Mucosa of descending colon (tissue), 3 donors: ENCODE results near the gene TUBGCP6. TPM values are rescaled to one million over a fixed set of nuclear protein-coding genes. Genes with fewer than 3 reads are reported as not detected.

ENCODE experiments used
- ATAC-seq: fragments of 200-7000 bp; cut with Tn5 transposase; one replicate; pipeline ENCODE4 v1.9.1; 2020; ENCODE audit warnings: mild to moderate bottlenecking, moderate library complexity
- DNase-seq, 3 donors: peaks; one replicate each; pipeline ENCODE4 v3.0.0-alpha.2; 2020
- H3K36me3 ChIP-seq: fragments of 200-600 bp; one replicate; pipeline ENCODE4 v1.8.0; 2021; ENCODE audit warnings: low read depth, mild to moderate bottlenecking
- H3K4me1 ChIP-seq: fragments of 200-600 bp; one replicate; pipeline ENCODE4 v1.8.0; 2021; ENCODE audit warnings: low read depth, mild to moderate bottlenecking
- H3K4me3 ChIP-seq: fragments of 200-600 bp; one replicate; pipeline ENCODE4 v1.8.0; 2021; ENCODE audit warnings: mild to moderate bottlenecking
- H3K9me3 ChIP-seq: fragments of 200-600 bp; one replicate; pipeline ENCODE4 v1.8.0; 2021; ENCODE audit warnings: mild to moderate bottlenecking
- intact Hi-C, 2 donors: fragments of 100-400 bp; cut with DNase I in 1 of 2; cut with micrococcal nuclease in 1 of 2; formaldehyde crosslinking; loops; one replicate each; pipeline versions ENCODE4 v1.11.0 to v1.11.1; 2022; cut with DNase I, micrococcal nuclease
- total RNA-seq, 3 donors: library from RNA; stranded (reverse); fragmentation: NEBNext Ultra II Directional in 2 of 3; extraction: Animal tissue kit (Norgen Biotek cat#: 25700) in 2 of 3; gene quantifications; one replicate each; pipeline versions ENCODE4 v1.2.1 to v1.2.4, GENCODE V29; 2021 to 2023
- TF ChIP-seq, protein P1 (sequence below): fragments of 200-600 bp; IDR thresholded peaks from one replicate; pipeline ENCODE4 v1.8.0; 2022; ENCODE audit warnings: antibody characterized with exemption, mild to moderate bottlenecking
- donor health status: DM: no; HTN: no; CAD: no; lungs with moderate emphysema.
- donor health status: DM: no; HTN: no; CAD: no.
- donor health status: DM: no; HTN: yes; CAD: no.

The TUBGCP6 gene
- total RNA-seq, 3 donors from 2014 or later, result 34.5 to 41.6 (median 40.5) TPM

- Histone ChIP-seq H3K4me3 (peak within 1 kb of the TSS; percentile 38), H3K4me1 (peaks cover 39% of the 10 kb centered on the region), H3K9me3 (no peaks in the 10 kb centered on the region), H3K36me3 (no peaks in the 10 kb centered on the region)
- ATAC-seq (peak; percentile 72), DNase-seq (peak; percentile 88 to 94 (median 93))
- intact Hi-C loops, result no loop called here
- TF ChIP-seq, protein P1, sequence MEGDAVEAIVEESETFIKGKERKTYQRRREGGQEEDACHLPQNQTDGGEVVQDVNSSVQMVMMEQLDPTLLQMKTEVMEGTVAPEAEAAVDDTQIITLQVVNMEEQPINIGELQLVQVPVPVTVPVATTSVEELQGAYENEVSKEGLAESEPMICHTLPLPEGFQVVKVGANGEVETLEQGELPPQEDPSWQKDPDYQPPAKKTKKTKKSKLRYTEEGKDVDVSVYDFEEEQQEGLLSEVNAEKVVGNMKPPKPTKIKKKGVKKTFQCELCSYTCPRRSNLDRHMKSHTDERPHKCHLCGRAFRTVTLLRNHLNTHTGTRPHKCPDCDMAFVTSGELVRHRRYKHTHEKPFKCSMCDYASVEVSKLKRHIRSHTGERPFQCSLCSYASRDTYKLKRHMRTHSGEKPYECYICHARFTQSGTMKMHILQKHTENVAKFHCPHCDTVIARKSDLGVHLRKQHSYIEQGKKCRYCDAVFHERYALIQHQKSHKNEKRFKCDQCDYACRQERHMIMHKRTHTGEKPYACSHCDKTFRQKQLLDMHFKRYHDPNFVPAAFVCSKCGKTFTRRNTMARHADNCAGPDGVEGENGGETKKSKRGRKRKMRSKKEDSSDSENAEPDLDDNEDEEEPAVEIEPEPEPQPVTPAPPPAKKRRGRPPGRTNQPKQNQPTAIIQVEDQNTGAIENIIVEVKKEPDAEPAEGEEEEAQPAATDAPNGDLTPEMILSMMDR, result no peak
These were observed 59.3 kb downstream of the TUBGCP6 start, which contains the start of gene TRABD for GRCh38 chr22:50185375-50186087. TSS of gene TRABD (plus strand) at chr22:50185913. CDS start at chr22:50193061, 7,148 bp downstream.

DNA sequence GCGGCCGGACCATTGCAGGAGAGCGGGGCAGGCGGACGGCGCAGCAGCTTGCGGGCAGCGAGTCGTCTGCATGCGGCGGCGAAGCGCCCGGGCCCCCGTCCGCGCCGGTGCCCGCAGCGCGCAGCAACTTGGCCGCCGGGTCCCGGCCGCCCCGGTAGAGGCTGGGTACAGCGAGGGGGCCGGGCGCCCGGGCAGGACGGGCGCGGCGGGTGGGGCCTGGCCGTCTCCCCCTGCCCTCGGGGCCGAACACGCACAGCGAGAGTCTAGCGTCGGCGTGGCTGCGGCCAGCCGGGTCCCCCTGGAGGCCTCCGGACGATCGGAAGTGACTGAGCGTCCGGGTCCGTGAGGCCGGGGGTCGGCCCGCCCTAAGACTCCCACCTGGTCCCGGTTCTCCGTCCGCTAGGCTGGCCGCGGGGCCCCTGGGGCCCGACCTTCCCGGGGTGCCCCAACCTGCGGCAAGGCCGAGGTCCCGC, 59.9 kb downstream of the TUBGCP6 start:
- DNase-seq (peak in 2 of 3 donors; percentile 61 to 73), ATAC-seq (no peak)
- Histone ChIP-seq H3K36me3 (no peaks in the 10 kb centered on the region), H3K4me3 (no peak overlapping the region), H3K9me3 (no peaks in the 10 kb centered on the region), H3K4me1 (peaks cover 34% of the 10 kb centered on the region)
- intact Hi-C loops, result no loop called here
- TF ChIP-seq, protein P1, result no peak

- intact Hi-C loops, result no loop called here
- Histone ChIP-seq H3K36me3 (no peaks in the 10 kb centered on the region), H3K4me3 (no peak overlapping the region), H3K4me1 (peaks cover 27% of the 10 kb centered on the region), H3K9me3 (no peaks in the 10 kb centered on the region)
- TF ChIP-seq, protein P1, result no peak
- ATAC-seq, result no peak
- peak; percentile 71 to 78 (median 75) for DNase-seq
These were observed 60.6 kb downstream of the TUBGCP6 start for GRCh38 chr22:50184004-50184901.

DNA sequence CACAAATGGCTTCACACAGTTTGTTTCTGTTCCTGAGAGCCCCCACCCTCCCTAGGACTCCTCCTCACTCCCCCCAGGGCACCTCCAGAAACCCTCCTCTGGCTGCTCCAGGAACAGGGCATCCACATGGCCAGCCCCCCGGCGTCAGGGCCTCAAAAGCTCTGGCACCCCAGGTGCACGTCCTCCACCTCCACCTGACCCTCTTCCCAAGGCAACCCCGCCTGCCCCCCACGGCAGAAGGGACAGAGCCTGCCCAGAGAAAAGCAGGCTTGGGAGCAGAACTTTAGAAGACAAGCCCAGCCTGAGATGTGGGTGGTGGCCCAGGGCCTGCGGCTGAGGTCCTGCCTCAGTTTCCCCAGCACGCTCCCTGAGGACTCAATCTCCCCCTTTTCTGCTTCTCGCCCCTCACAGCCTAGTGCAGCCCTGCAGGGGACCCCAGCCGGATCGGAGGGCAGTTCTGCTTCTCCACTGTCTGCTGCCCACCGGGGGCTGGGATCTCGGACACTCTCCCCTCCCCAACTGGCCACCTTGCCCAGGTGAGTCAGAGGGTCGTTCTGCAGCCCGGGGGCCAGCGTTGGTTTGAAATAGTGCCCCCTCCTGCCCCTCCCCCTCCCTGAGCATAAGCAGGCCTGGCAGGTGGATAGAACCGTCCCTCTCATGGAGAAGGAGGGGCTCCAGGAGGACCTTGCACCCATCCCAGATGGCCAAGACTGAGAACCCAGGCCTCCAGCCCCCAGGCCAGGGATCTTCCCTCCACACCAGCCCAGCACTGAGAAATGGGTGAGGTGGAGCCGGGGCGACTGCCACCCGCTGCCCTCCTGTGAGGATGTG, 61.5 kb downstream of the TUBGCP6 start:
- TF ChIP-seq, protein P1, result no peak
- intact Hi-C loops, result no loop called here
- ATAC-seq, result no peak
- H3K4me1 ChIP-seq, result peaks cover 20% of the 10 kb centered on the region
- peak in 2 of 3 donors; percentile 14 to 60 for DNase-seq
- H3K9me3 ChIP-seq, result no peaks in the 10 kb centered on the region
- no peaks in the 10 kb centered on the region for H3K36me3 ChIP-seq
- H3K4me3 ChIP-seq, result no peak overlapping the region
